Astrocyte (in vitro differentiated cells and primary cell): ENCODE results near the gene ZMIZ1. TPM values are rescaled to one million over a fixed set of nuclear protein-coding genes. Genes with fewer than 3 reads are reported as not detected.

Experiments
- DNase-seq: peaks from one replicate; pipeline ENCODE4 v3.0.0-alpha.2; 2010; ENCODE audit warnings: low read depth
- FAIRE-seq: peaks from 2 replicates; lab custom pipeline; 2011; peaks lifted over from hg19 to GRCh38; lab: Jason Lieb, UNC
- H2AFZ ChIP-seq: 2 replicates; pipeline ENCODE4 v1.6.0; 2012; ENCODE audit warnings: low read depth, low read length, inconsistent platforms
- H3K27ac ChIP-seq: 2 replicates; pipeline ENCODE4 v1.5.1; 2011; ENCODE audit warnings: low read depth, low read length, inconsistent platforms
- H3K27me3 ChIP-seq: 2 replicates; pipeline ENCODE4 v1.6.0; 2011; ENCODE audit warnings: low read length, inconsistent platforms; ENCODE audit not compliant: insufficient read depth
- H3K36me3 ChIP-seq: 2 replicates; pipeline ENCODE4 v1.5.1; 2011; ENCODE audit warnings: low read length, inconsistent platforms; ENCODE audit not compliant: insufficient read depth
- H3K4me1 ChIP-seq: 2 replicates; pipeline ENCODE4 v1.5.1; 2011; ENCODE audit warnings: low read length, inconsistent platforms; ENCODE audit not compliant: insufficient read depth
- H3K4me2 ChIP-seq: 2 replicates; pipeline ENCODE4 v1.6.0; 2012; ENCODE audit warnings: low read length, inconsistent platforms
- H3K4me3 ChIP-seq: 2 replicates; pipeline ENCODE4 v1.5.1; 2011; ENCODE audit warnings: low read depth, mild to moderate bottlenecking, low read length, inconsistent platforms; ENCODE audit not compliant: insufficient read depth
- H3K79me2 ChIP-seq: 2 replicates; pipeline ENCODE4 v1.6.0; 2012; ENCODE audit warnings: mild to moderate bottlenecking, low read length, inconsistent platforms; ENCODE audit not compliant: insufficient read depth
- H3K9ac ChIP-seq: 2 replicates; pipeline ENCODE4 v1.6.0; 2012; ENCODE audit warnings: mild to moderate bottlenecking, low read length, inconsistent platforms
- H3K9me3 ChIP-seq: 2 replicates; pipeline ENCODE4 v1.5.1; 2012; ENCODE audit warnings: low read depth, mild to moderate bottlenecking, low read length, inconsistent platforms; ENCODE audit not compliant: insufficient read depth
- H4K20me1 ChIP-seq: 2 replicates; pipeline ENCODE4 v1.6.0; 2012; ENCODE audit warnings: low read length, inconsistent platforms; ENCODE audit not compliant: insufficient read depth
- H3K27ac Mint-ChIP-seq: one replicate; pipeline ENCODE4 v1.8.0; 2021; ENCODE audit warnings: mild to moderate bottlenecking, mixed read lengths; ENCODE audit not compliant: unreplicated experiment
- H3K27me3 Mint-ChIP-seq: one replicate; pipeline ENCODE4 v1.8.0; 2021; ENCODE audit warnings: low read depth, mixed read lengths; ENCODE audit not compliant: unreplicated experiment
- H3K36me3 Mint-ChIP-seq: one replicate; pipeline ENCODE4 v1.8.0; 2021; ENCODE audit warnings: low read depth, mixed read lengths; ENCODE audit not compliant: unreplicated experiment
- H3K4me1 Mint-ChIP-seq: one replicate; pipeline ENCODE4 v1.8.0; 2021; ENCODE audit warnings: low read depth, mixed read lengths; ENCODE audit not compliant: unreplicated experiment
- H3K4me3 Mint-ChIP-seq: one replicate; pipeline ENCODE4 v1.8.0; 2021; ENCODE audit warnings: mild to moderate bottlenecking, moderate library complexity, mixed read lengths; ENCODE audit not compliant: unreplicated experiment
- H3K9me3 Mint-ChIP-seq: one replicate; pipeline ENCODE4 v1.8.0; 2021; ENCODE audit warnings: mild to moderate bottlenecking, mixed read lengths; ENCODE audit not compliant: unreplicated experiment
- EZH2 ChIP-seq: IDR thresholded peaks from 2 replicates; pipeline ENCODE4 v1.6.1; 2012; ENCODE audit warnings: mild to moderate bottlenecking, low read length, inconsistent platforms; ENCODE audit not compliant: insufficient read depth
- total RNA-seq: library from RNA; stranded (reverse); gene quantifications from 2 replicates; pipeline ENCODE4 v1.2.1, GENCODE V29; 2021
- TF ChIP-seq, protein P1 (sequence below): IDR thresholded peaks from 2 replicates; pipeline ENCODE4 v1.5.1; 2011; ENCODE audit warnings: low read depth, mild to moderate bottlenecking, inconsistent platforms, low read length, moderate library complexity; ENCODE audit not compliant: insufficient read depth

The ZMIZ1 gene
- total RNA-seq, 1 donor from 2014 or later = 45.5 TPM

DNA sequence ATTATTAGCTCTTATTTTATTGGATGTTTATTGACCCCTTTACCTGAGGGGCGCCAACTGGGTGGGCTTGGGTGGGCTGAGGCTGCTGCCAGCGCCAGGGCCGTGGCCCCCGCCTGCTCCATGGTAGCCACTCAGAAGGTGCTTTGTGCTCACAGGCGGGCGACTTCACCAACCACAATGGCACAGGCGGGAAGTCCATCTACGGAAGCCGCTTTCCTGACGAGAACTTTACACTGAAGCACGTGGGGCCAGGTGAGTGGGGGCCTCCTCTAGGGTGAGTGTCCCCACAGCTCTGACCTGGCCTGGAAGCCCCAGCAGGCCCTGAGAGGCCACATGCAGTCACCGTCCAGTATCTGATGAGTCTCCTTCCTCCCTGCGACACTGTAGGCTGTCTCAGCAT is 282.6 kb downstream of the ZMIZ1 start:
- no peak overlapping the region for H3K9ac ChIP-seq
- H3K27ac ChIP-seq = no peak overlapping the region
- peaks cover 3% of the 10 kb centered on the region for H3K4me1 Mint-ChIP-seq
- peaks cover 5% of the 10 kb centered on the region for H3K9me3 Mint-ChIP-seq
- H3K27me3 ChIP-seq = no peaks in the 10 kb centered on the region
- H3K27me3 Mint-ChIP-seq = no peaks in the 10 kb centered on the region
- no peak overlapping the region for H2AFZ ChIP-seq
- no peak overlapping the region for H3K4me3 ChIP-seq
- peaks cover 19% of the 10 kb centered on the region for H3K4me1 ChIP-seq
- H4K20me1 ChIP-seq = peaks cover 73% of the 10 kb centered on the region
- TF ChIP-seq EZH2 = no peak
- TF ChIP-seq, protein P1, sequence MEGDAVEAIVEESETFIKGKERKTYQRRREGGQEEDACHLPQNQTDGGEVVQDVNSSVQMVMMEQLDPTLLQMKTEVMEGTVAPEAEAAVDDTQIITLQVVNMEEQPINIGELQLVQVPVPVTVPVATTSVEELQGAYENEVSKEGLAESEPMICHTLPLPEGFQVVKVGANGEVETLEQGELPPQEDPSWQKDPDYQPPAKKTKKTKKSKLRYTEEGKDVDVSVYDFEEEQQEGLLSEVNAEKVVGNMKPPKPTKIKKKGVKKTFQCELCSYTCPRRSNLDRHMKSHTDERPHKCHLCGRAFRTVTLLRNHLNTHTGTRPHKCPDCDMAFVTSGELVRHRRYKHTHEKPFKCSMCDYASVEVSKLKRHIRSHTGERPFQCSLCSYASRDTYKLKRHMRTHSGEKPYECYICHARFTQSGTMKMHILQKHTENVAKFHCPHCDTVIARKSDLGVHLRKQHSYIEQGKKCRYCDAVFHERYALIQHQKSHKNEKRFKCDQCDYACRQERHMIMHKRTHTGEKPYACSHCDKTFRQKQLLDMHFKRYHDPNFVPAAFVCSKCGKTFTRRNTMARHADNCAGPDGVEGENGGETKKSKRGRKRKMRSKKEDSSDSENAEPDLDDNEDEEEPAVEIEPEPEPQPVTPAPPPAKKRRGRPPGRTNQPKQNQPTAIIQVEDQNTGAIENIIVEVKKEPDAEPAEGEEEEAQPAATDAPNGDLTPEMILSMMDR = no peak
- H3K4me2 ChIP-seq = no peak overlapping the region
- no peak for DNase-seq
- H3K4me3 Mint-ChIP-seq = no peak overlapping the region
- peaks cover 33% of the 10 kb centered on the region for H3K36me3 Mint-ChIP-seq
- H3K36me3 ChIP-seq = peaks cover 36% of the 10 kb centered on the region
- peaks cover 39% of the 10 kb centered on the region for H3K79me2 ChIP-seq
- no peak for FAIRE-seq
- no peak overlapping the region for H3K27ac Mint-ChIP-seq
- H3K9me3 ChIP-seq = no peaks in the 10 kb centered on the region

DNA sequence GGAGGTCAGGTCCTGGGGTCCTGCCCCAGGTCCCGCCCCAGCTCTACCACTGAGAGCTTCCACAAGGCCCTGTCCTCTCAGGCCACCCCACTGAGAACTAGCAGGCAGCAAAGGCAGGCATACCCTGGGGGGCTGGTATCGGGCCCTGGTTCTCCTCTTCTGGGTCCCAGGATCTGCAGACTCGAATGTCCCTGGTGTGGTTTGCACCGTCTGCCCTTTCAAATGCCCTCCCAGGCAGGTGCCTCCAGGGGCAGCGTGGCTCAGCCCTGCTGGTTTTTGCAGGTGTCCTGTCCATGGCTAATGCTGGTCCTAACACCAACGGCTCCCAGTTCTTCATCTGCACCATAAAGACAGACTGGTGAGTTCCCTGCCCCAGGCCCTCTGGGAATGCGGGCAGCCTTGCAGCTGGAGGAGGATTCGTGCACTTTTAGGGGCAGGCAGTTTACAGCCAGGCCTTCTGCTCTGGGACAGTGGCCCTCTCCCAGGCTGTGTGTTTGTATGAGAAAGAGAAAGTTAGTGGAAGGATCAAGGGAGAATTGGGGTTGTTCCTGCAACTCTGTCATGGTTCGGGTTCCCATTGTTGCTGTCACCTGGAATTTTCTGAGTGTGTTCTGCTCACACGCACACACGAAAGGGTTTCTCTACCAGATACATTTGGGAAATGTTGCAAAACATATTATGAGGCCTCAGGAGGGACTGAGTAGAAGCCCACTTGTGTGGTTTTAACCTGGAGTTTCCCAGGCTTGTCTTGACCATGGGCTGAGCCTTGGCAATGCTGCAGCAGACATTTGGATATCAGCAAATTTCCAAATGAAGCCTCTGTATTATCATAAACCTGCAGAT is 283.5 kb downstream of the ZMIZ1 start:
- H3K4me2 ChIP-seq = no peak overlapping the region
- no peak overlapping the region for H2AFZ ChIP-seq
- peaks cover 19% of the 10 kb centered on the region for H3K4me1 ChIP-seq
- no peak overlapping the region for H3K27ac ChIP-seq
- TF ChIP-seq EZH2 = no peak
- TF ChIP-seq, protein P1 = no peak
- no peak overlapping the region for H3K4me3 ChIP-seq
- peaks cover 39% of the 10 kb centered on the region for H3K79me2 ChIP-seq
- no peak for FAIRE-seq
- peaks cover 5% of the 10 kb centered on the region for H3K9me3 Mint-ChIP-seq
- peaks cover 36% of the 10 kb centered on the region for H3K36me3 ChIP-seq
- no peak overlapping the region for H3K27ac Mint-ChIP-seq
- H3K27me3 ChIP-seq = no peaks in the 10 kb centered on the region
- DNase-seq = no peak
- no peaks in the 10 kb centered on the region for H3K9me3 ChIP-seq
- no peak overlapping the region for H3K4me3 Mint-ChIP-seq
- H3K36me3 Mint-ChIP-seq = peaks cover 37% of the 10 kb centered on the region
- peaks cover 74% of the 10 kb centered on the region for H4K20me1 ChIP-seq
- peaks cover 1% of the 10 kb centered on the region for H3K4me1 Mint-ChIP-seq
- no peaks in the 10 kb centered on the region for H3K27me3 Mint-ChIP-seq
- H3K9ac ChIP-seq = no peak overlapping the region

DNA sequence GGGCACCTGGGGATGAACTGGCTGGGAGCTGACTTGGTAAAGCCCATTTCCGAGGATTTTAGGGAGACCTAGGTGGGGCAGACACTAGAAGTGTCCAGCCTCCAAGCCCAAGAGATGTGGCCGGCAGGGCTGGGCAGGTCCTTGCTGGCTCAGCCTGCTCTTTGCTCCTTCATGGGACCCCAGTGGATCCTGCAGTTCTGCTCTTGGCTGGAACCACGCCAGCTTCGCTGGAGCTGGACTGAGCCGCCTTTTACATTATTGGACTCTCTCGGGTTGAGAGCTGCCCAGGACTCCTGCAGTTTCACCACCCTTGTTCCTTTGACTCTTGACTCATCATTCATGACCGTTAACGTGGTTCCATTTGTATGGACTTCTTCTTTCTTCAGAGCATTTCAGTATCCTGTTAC is 284.2 kb downstream of the ZMIZ1 start:
- FAIRE-seq = no peak
- no peak for DNase-seq
- peaks cover 37% of the 10 kb centered on the region for H3K36me3 Mint-ChIP-seq

More for the DNA sequence above, 284.2 kb downstream of the ZMIZ1 start:
- no peak overlapping the region for H3K27ac ChIP-seq
- TF ChIP-seq, protein P1 = no peak
- no peak for TF ChIP-seq EZH2
- H3K9ac ChIP-seq = no peak overlapping the region
- H3K4me1 ChIP-seq = peaks cover 16% of the 10 kb centered on the region
- H3K4me3 Mint-ChIP-seq = no peak overlapping the region
- peaks cover 74% of the 10 kb centered on the region for H4K20me1 ChIP-seq
- no peaks in the 10 kb centered on the region for H3K27me3 ChIP-seq
- H3K4me1 Mint-ChIP-seq = peaks cover 1% of the 10 kb centered on the region
- H3K4me3 ChIP-seq = no peak overlapping the region
- no peak overlapping the region for H3K27ac Mint-ChIP-seq
- no peaks in the 10 kb centered on the region for H3K9me3 ChIP-seq
- H3K4me2 ChIP-seq = no peak overlapping the region
- H3K36me3 ChIP-seq = peaks cover 36% of the 10 kb centered on the region
- no peaks in the 10 kb centered on the region for H3K27me3 Mint-ChIP-seq
- peaks cover 5% of the 10 kb centered on the region for H3K9me3 Mint-ChIP-seq
- peaks cover 32% of the 10 kb centered on the region for H3K79me2 ChIP-seq
- no peak overlapping the region for H2AFZ ChIP-seq
